HG02885 (cell line): Measurements from ENCODE around the gene TH.

Experiments
- ATAC-seq: cut with Tn5 transposase; IDR thresholded peaks from one replicate; pipeline ENCODE4 v1.9.1; 2021; ENCODE audit warnings: mild to moderate bottlenecking; ENCODE audit not compliant: unreplicated experiment, poor library complexity

Gene TH

GRCh38 chr11:2164861-2165555 is 6.6 kb downstream of the TH start:
- no peak for ATAC-seq

GRCh38 chr11:2164081-2164480 is 7.5 kb downstream of the TH start:
- ATAC-seq: no peak

GRCh38 chr11:2163428-2163978 is 8.1 kb downstream of the TH start:
- no peak for ATAC-seq

GRCh38 chr11:2160736-2161259 is 10.8 kb downstream of the TH start, which contains the start of gene INS:
Gene INS, minus strand, starts transcription at chr11:2161209. Its CDS starts 238 bp downstream, at chr11:2160971.
- ATAC-seq: no peak

- ATAC-seq: no peak
Measured at GRCh38 chr11:2159536-2160413, 11.8 kb downstream of the TH start.

- no peak for ATAC-seq
Measured at GRCh38 chr11:2158966-2159365, 12.6 kb downstream of the TH start.

- ATAC-seq: no peak
Measured at GRCh38 chr11:2158296-2158737, 13.3 kb downstream of the TH start.

- ATAC-seq: no peak
Measured at GRCh38 chr11:2157294-2158040, 14.1 kb downstream of the TH start.

GRCh38 chr11:2156416-2157182 is 15.0 kb downstream of the TH start:
- ATAC-seq: no peak

- no peak for ATAC-seq
Measured at GRCh38 chr11:2155511-2155910, 16.1 kb downstream of the TH start.

- ATAC-seq: no peak
Measured at GRCh38 chr11:2154889-2155288, 16.7 kb downstream of the TH start.

- ATAC-seq: no peak
Measured at GRCh38 chr11:2154195-2154585, 17.4 kb downstream of the TH start.

GRCh38 chr11:2153581-2154194 is 17.9 kb downstream of the TH start:
- ATAC-seq: no peak

- no peak for ATAC-seq
Measured at GRCh38 chr11:2151500-2152257, 19.9 kb downstream of the TH start.

GRCh38 chr11:2149864-2150847 is 21.5 kb downstream of the TH start:
- no peak for ATAC-seq

GRCh38 chr11:2149460-2149859 is 22.2 kb downstream of the TH start:
- no peak for ATAC-seq

- ATAC-seq: no peak
Measured at GRCh38 chr11:2148595-2148994, 23.0 kb downstream of the TH start.
